GM12878 (cell line): ENCODE data around the gene TNRC18.

Experiments used
- ATF2 ChIP-seq: IDR thresholded peaks from 2 replicates; pipeline ENCODE4 v1.6.1; 2012; ENCODE audit warnings: low read length, inconsistent platforms
- CEBPB ChIP-seq, 2 experiments: fragments of 150-350 bp in 1 of 2; IDR thresholded peaks; 2 replicates each; pipeline ENCODE4 v1.6.1; 2012 to 2014; ENCODE audit warnings: low read depth in 2 of 2, low read length in 2 of 2, borderline replicate concordance in 1 of 2, inconsistent platforms in 1 of 2
- CTCF ChIP-seq, 3 experiments: IDR thresholded peaks in 2 of 3; conservative IDR thresholded peaks in 1 of 3; 2 replicates each; pipeline ENCODE4 v1.5.1; 2011; ENCODE audit warnings: low read depth in 3 of 3, low read length in 3 of 3, mild to moderate bottlenecking in 3 of 3, control low read depth in 2 of 3, moderate library complexity in 2 of 3, inconsistent platforms in 1 of 3, mixed read lengths in 1 of 3; ENCODE audit not compliant: control insufficient read depth in 2 of 3, insufficient read depth in 1 of 3; ENCODE audit errors: extremely low read depth in 1 of 3
- KAT2A ChIP-seq: conservative IDR thresholded peaks from 2 replicates; pipeline ENCODE4 v1.6.1; 2011; ENCODE audit warnings: low read depth, low read length; ENCODE audit not compliant: control insufficient read depth
- POLR2A ChIP-seq: IDR thresholded peaks from 2 replicates; pipeline ENCODE4 v1.6.1; 2011; ENCODE audit warnings: low read depth, mild to moderate bottlenecking, low read length
- POLR2AphosphoS5 ChIP-seq: IDR thresholded peaks from 2 replicates; pipeline ENCODE4 v1.6.1; 2011; ENCODE audit warnings: mild to moderate bottlenecking, low read length, inconsistent platforms
- RFX5 ChIP-seq: IDR thresholded peaks from 2 replicates; pipeline ENCODE4 v1.6.1; 2011; ENCODE audit warnings: low read depth, low read length, improper control_type of control experiment
- SPI1 ChIP-seq: IDR thresholded peaks from 2 replicates; pipeline ENCODE4 v1.6.1; 2011; ENCODE audit warnings: low read depth, mild to moderate bottlenecking, low read length, moderate library complexity, borderline replicate concordance; ENCODE audit not compliant: insufficient read depth
- TARDBP ChIP-seq: IDR thresholded peaks from 2 replicates; pipeline ENCODE4 v1.6.1; 2016; ENCODE audit warnings: borderline replicate concordance
- USF2 ChIP-seq: IDR thresholded peaks from 2 replicates; pipeline ENCODE4 v1.6.1; 2011; ENCODE audit warnings: low read depth, low read length, improper control_type of control experiment, borderline replicate concordance

- TF ChIP-seq KAT2A (no peak), POLR2AphosphoS5 (no peak), RFX5 (no peak), CEBPB (IDR thresholded peaks at IDR 0.05; ENCODE audit: borderline replicate concordance in 1 of 2, low read depth in 2 of 2, low read length in 2 of 2) (no peak), CTCF (IDR thresholded peaks at IDR 0.05 in 2 of 3, conservative IDR thresholded peaks at IDR 0.05 in 1 of 3; ENCODE audit: control insufficient read depth in 2 of 3, extremely low read depth in 1 of 3, insufficient read depth in 1 of 3, low read depth in 3 of 3, low read length in 3 of 3) (no peak), USF2 (no peak), POLR2A (no peak), TARDBP (no peak), ATF2 (no peak), SPI1 (no peak)
Measured at GRCh38 chr7:5469375-5470166, 45.9 kb upstream of the TNRC18 start.
